IMR-90 (cell line): ENCODE measurements around the gene OPTC. TPM values are rescaled to one million over a fixed set of nuclear protein-coding genes. Genes with fewer than 3 reads are reported as not detected.

ENCODE experiments used
- ATAC-seq: fragments of 200-7000 bp; cut with Tn5 transposase; 2 replicates; pipeline ENCODE4 v1.9.1; 2020; ENCODE audit warnings: low read depth, mild to moderate bottlenecking, moderate library complexity
- BruUV-seq: library from RNA; stranded (reverse); fragments of 400-500 nt; replicated peaks from 2 replicates; lab custom pipeline; 2021; lab: Mats Ljungman, UMichigan
- CTCF ChIA-PET: fragments of 300-600 bp; formaldehyde crosslinking; extraction: SDS; loops from one replicate; lab custom pipeline; 2021; ENCODE audit warnings: antibody characterized with exemption; lab: Yijun Ruan, JAX
- POLR2A ChIA-PET: fragments of 300-600 bp; sonication (Branson Sonifier 250); formaldehyde crosslinking; loops from one replicate; lab custom pipeline; 2022; ENCODE audit warnings: antibody characterized with exemption; ENCODE audit not compliant: unreplicated experiment; lab: Charles Lee
- DNase-seq: peaks from one replicate; pipeline ENCODE4 v3.0.0; 2013
- H2AFZ ChIP-seq: replicated peaks from 2 replicates; pipeline ENCODE3; 2013; ENCODE audit warnings: low read length, mild to moderate bottlenecking; ENCODE audit not compliant: poor library complexity
- H2AK5ac ChIP-seq: 2 replicates; pipeline ENCODE4 v1.6.1; 2013; ENCODE audit warnings: low read depth, low read length, inconsistent platforms
- H2AK9ac ChIP-seq: replicated peaks from 2 replicates; pipeline ENCODE3; 2013; ENCODE audit warnings: mild to moderate bottlenecking, low read depth, low read length, moderate library complexity; ENCODE audit not compliant: poor library complexity
- H2BK120ac ChIP-seq: 2 replicates; pipeline ENCODE4 v1.6.1; 2013; ENCODE audit warnings: low read depth, low read length, inconsistent platforms
- H2BK15ac ChIP-seq: 3 replicates; pipeline ENCODE4 v1.6.1; 2013; ENCODE audit warnings: low read depth, low read length, inconsistent platforms
- H2BK20ac ChIP-seq: 2 replicates; pipeline ENCODE4 v1.6.1; 2013; ENCODE audit warnings: low read depth, mild to moderate bottlenecking, inconsistent platforms, low read length, moderate library complexity
- H2BK5ac ChIP-seq: 2 replicates; pipeline ENCODE4 v1.6.1; 2013; ENCODE audit warnings: mild to moderate bottlenecking, low read depth, low read length, inconsistent platforms; ENCODE audit not compliant: poor library complexity, severe bottlenecking
- H3K14ac ChIP-seq: replicated peaks from 2 replicates; pipeline ENCODE4 v1.6.1; 2013; ENCODE audit warnings: low read depth, low read length, inconsistent platforms
- H3K18ac ChIP-seq: 2 replicates; pipeline ENCODE4 v1.6.1; 2013; ENCODE audit warnings: low read depth, low read length, control low read depth
- H3K23ac ChIP-seq: 2 replicates; pipeline ENCODE4 v1.6.1; 2013; ENCODE audit warnings: low read depth, low read length, inconsistent platforms
- H3K27ac ChIP-seq: 2 replicates; pipeline ENCODE4 v1.5.1; 2013; ENCODE audit warnings: mild to moderate bottlenecking, control low read depth, low read length; ENCODE audit not compliant: insufficient read depth
- H3K27me3 ChIP-seq: 2 replicates; pipeline ENCODE4 v1.6.1; 2013; ENCODE audit warnings: low read length; ENCODE audit not compliant: control insufficient read depth, insufficient read depth
- H3K36me3 ChIP-seq: 2 replicates; pipeline ENCODE4 v1.6.1; 2013; ENCODE audit warnings: low read length, mixed read lengths; ENCODE audit not compliant: control insufficient read depth, insufficient read depth
- H3K4ac ChIP-seq: 2 replicates; pipeline ENCODE4 v1.6.1; 2013; ENCODE audit warnings: low read depth, low read length, inconsistent platforms
- H3K4me1 ChIP-seq: 2 replicates; pipeline ENCODE4 v1.6.1; 2013; ENCODE audit warnings: low read length, mixed read lengths; ENCODE audit not compliant: control insufficient read depth, insufficient read depth
- H3K4me2 ChIP-seq: 2 replicates; pipeline ENCODE4 v1.6.1; 2013; ENCODE audit warnings: low read depth, mild to moderate bottlenecking, control low read depth, low read length, moderate library complexity
- H3K4me3 ChIP-seq: 2 replicates; pipeline ENCODE4 v1.5.1; 2013; ENCODE audit warnings: low read depth, mild to moderate bottlenecking, control low read depth, low read length, moderate library complexity; ENCODE audit not compliant: insufficient read depth
- H3K56ac ChIP-seq: 2 replicates; pipeline ENCODE4 v1.6.1; 2013; ENCODE audit warnings: low read length, inconsistent platforms; ENCODE audit not compliant: insufficient read depth; ENCODE audit errors: extremely low read depth
- H3K79me1 ChIP-seq, 2 experiments: 2 replicates each; pipeline ENCODE4 v1.6.1; 2013; ENCODE audit warnings: low read length in 2 of 2, inconsistent platforms in 1 of 2, low read depth in 1 of 2
- H3K9ac ChIP-seq: 2 replicates; pipeline ENCODE4 v1.6.1; 2013; ENCODE audit warnings: low read depth, low read length, control low read depth
- H3K9me1 ChIP-seq: 2 replicates; pipeline ENCODE4 v1.6.1; 2013; ENCODE audit warnings: low read length, inconsistent platforms; ENCODE audit not compliant: insufficient read depth
- H3K9me3 ChIP-seq: 2 replicates; pipeline ENCODE4 v1.6.1; 2013; ENCODE audit warnings: low read length; ENCODE audit not compliant: control insufficient read depth, insufficient read depth
- H4K20me1 ChIP-seq: 2 replicates; pipeline ENCODE4 v1.6.1; 2013; ENCODE audit warnings: low read length, inconsistent platforms; ENCODE audit not compliant: insufficient read depth
- H4K5ac ChIP-seq: 2 replicates; pipeline ENCODE4 v1.6.1; 2013; ENCODE audit warnings: mild to moderate bottlenecking, low read depth, low read length, control low read depth
- H4K8ac ChIP-seq, 2 experiments: 2 replicates each; pipeline ENCODE4 v1.6.1; 2013; ENCODE audit warnings: low read depth in 2 of 2, low read length in 2 of 2, control low read depth in 1 of 2, inconsistent platforms in 1 of 2
- H4K91ac ChIP-seq: 2 replicates; pipeline ENCODE4 v1.6.1; 2013; ENCODE audit warnings: low read depth, low read length, inconsistent platforms; ENCODE audit not compliant: insufficient read depth
- CEBPB ChIP-seq: IDR thresholded peaks from 2 replicates; pipeline ENCODE4 v1.6.1; 2012; ENCODE audit warnings: low read depth, low read length, improper control_type of control experiment
- CHD1 ChIP-seq: IDR thresholded peaks from 2 replicates; pipeline ENCODE4 v1.6.1; 2012; ENCODE audit warnings: low read depth, low read length, improper control_type of control experiment
- FOS ChIP-seq: fragments of 150-350 bp; IDR thresholded peaks from 2 replicates; pipeline ENCODE4 v1.6.1; 2016; ENCODE audit warnings: low read depth, low read length
- MAFK ChIP-seq: IDR thresholded peaks from 2 replicates; pipeline ENCODE4 v1.6.1; 2012; ENCODE audit warnings: low read depth, low read length, improper control_type of control experiment
- MAZ ChIP-seq: IDR thresholded peaks from 2 replicates; pipeline ENCODE4 v1.6.1; 2012; ENCODE audit warnings: low read depth, mild to moderate bottlenecking, low read length, improper control_type of control experiment, moderate library complexity, borderline replicate concordance
- MXI1 ChIP-seq: IDR thresholded peaks from 2 replicates; pipeline ENCODE4 v1.6.1; 2012; ENCODE audit warnings: low read depth, mild to moderate bottlenecking, low read length, moderate library complexity, borderline replicate concordance
- NFE2L2 ChIP-seq: fragments of 150-350 bp; IDR thresholded peaks from 2 replicates; pipeline ENCODE4 v1.6.1; 2016; ENCODE audit warnings: low read depth, mild to moderate bottlenecking, low read length
- POLR2A ChIP-seq: IDR thresholded peaks from 2 replicates; pipeline ENCODE4 v1.6.1; 2012; ENCODE audit warnings: mild to moderate bottlenecking, low read depth, low read length
- RAD21 ChIP-seq: IDR thresholded peaks from 2 replicates; pipeline ENCODE4 v1.6.1; 2012; ENCODE audit warnings: low read length, improper control_type of control experiment
- RCOR1 ChIP-seq: IDR thresholded peaks from 2 replicates; pipeline ENCODE4 v1.6.1; 2012; ENCODE audit warnings: mild to moderate bottlenecking, low read length, improper control_type of control experiment; ENCODE audit not compliant: insufficient replicate concordance
- RFX5 ChIP-seq: IDR thresholded peaks from 2 replicates; pipeline ENCODE4 v1.8.0; 2012; ENCODE audit warnings: low read depth, mild to moderate bottlenecking, low read length, moderate library complexity
- SMC3 ChIP-seq: fragments of 150-350 bp; IDR thresholded peaks from 2 replicates; pipeline ENCODE4 v1.6.1; 2016; ENCODE audit warnings: low read depth, mild to moderate bottlenecking, antibody characterized with exemption, low read length, moderate library complexity
- WGBS, 2 experiments: methylation state at CpG; one replicate each; pipeline versions ENCODE4 v1.1.5 to v1.1.7; 2013; ENCODE audit warnings: missing lambda C conversion rate in 2 of 2; ENCODE audit not compliant: insufficient read length in 1 of 2; ENCODE audit errors: extremely low coverage in 2 of 2; 5-methylcytosine and 5-hydroxymethylcytosine counted together
- dilution Hi-C: fragments of 300-500 bp; cut with HindIII; formaldehyde crosslinking; loops from one replicate; pipeline ENCODE4 v1.14.3; 2018; ENCODE audit warnings: low sequenced_read_pairs; ENCODE audit not compliant: unreplicated experiment
- in situ Hi-C: fragments of 300-500 bp; cut with MboI; formaldehyde crosslinking; loops from 3 replicates; pipeline ENCODE4 v1.14.3; 2019; ENCODE audit warnings: low sequenced_read_pairs, inconsistent platforms, mixed read lengths
- intact Hi-C: fragments of 100-400 bp; cut with micrococcal nuclease; formaldehyde crosslinking; loops from 2 replicates; pipeline ENCODE4 v1.10.0; 2022
- polyA plus RNA-seq, 3 experiments: library from polyadenylated mRNA; depleted of rRNA; stranded (reverse); fragments of >200 nt; gene quantifications; 2 replicates each; pipeline ENCODE4 v1.2.3, GENCODE V29; 2012; ENCODE audit warnings: low replicate concordance in 1 of 3
- total RNA-seq: library from RNA; depleted of rRNA; stranded (reverse); fragments of >200 nt; gene quantifications from 2 replicates; pipeline ENCODE4 v1.2.3, GENCODE V29; 2012
- TF ChIP-seq, protein P1 (sequence below): fragments of 150-350 bp; IDR thresholded peaks from 2 replicates; pipeline ENCODE4 v1.6.1; 2016; ENCODE audit warnings: low read depth, mild to moderate bottlenecking, low read length, moderate library complexity, borderline replicate concordance
- TF ChIP-seq, protein P2 (sequence below): fragments of 150-350 bp; IDR thresholded peaks from 2 replicates; pipeline ENCODE4 v1.6.1; 2017; ENCODE audit warnings: mild to moderate bottlenecking, antibody characterized with exemption, low read length, low read depth
- TF ChIP-seq, protein P3 (sequence below): conservative IDR thresholded peaks from 2 replicates; pipeline ENCODE4 v1.5.1; 2012; ENCODE audit warnings: mild to moderate bottlenecking, low read depth, low read length, improper control_type of control experiment

Gene OPTC
- total and polyA plus RNA-seq, 2 of the 4 experiments (the other 2 are of a cell fraction): not detected

DNA sequence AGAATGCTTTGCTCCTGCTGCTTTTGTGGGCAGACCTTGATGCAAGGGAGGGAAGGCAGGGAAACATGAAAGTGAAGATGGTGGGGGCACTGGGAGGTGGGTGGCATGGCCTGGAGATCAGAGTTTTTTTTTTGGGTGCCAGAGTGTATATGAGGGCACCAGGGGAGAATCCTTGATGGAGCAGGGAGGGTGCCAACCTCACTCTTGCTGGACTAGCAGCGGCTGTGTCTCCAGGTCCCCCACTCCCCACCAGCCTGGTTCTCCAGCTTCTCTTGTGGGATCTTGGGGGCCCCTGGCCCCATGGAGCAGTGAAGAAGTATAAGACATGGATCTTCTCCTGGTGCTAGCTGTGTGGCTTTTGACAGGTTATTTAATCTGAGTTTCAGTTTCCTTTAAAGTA, 31.8 kb upstream of the OPTC start:
- Histone ChIP-seq H2BK20ac (no peak overlapping the region), H4K20me1 (no peaks in the 10 kb centered on the region), H4K91ac (no peak overlapping the region), H2BK5ac (no peak overlapping the region), H3K4ac (peak overlapping the region; percentile 27; the same call in 1 of the 2 replicates), H4K8ac (no peak overlapping the region), H3K56ac (no peak overlapping the region), H3K23ac (no peak overlapping the region), H4K5ac (no peak overlapping the region), H2BK120ac (no peak overlapping the region), H3K4me1 (peaks cover 19% of the 10 kb centered on the region), H2AFZ (no peak overlapping the region), H2AK5ac (no peak overlapping the region), H3K14ac (no peak overlapping the region), H3K9me1 (peaks cover 6% of the 10 kb centered on the region), H3K4me3 (no peak overlapping the region), H3K36me3 (no peaks in the 10 kb centered on the region), H3K18ac (no peak overlapping the region), H3K9ac (no peak overlapping the region), H3K27ac (no peak overlapping the region), H3K27me3 (peaks cover 4% of the 10 kb centered on the region), H2AK9ac (no peak overlapping the region), H3K79me1 (no peaks in the 10 kb centered on the region), H3K9me3 (no peaks in the 10 kb centered on the region), H3K4me2 (no peak overlapping the region), H2BK15ac (no peak overlapping the region)
- CTCF ChIA-PET: no interaction called here
- ATAC-seq (no peak), DNase-seq (no peak)
- whole genome bisulfite sequencing, 2 experiments: no CpG with 5 or more reads among the region's 1 CpG
- intact Hi-C loops: no loop called here
- dilution Hi-C loops: no loop called here
- no TSS peak for BruUV-seq
- TF ChIP-seq, protein P1, sequence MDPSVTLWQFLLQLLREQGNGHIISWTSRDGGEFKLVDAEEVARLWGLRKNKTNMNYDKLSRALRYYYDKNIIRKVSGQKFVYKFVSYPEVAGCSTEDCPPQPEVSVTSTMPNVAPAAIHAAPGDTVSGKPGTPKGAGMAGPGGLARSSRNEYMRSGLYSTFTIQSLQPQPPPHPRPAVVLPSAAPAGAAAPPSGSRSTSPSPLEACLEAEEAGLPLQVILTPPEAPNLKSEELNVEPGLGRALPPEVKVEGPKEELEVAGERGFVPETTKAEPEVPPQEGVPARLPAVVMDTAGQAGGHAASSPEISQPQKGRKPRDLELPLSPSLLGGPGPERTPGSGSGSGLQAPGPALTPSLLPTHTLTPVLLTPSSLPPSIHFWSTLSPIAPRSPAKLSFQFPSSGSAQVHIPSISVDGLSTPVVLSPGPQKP: no peak
- TF ChIP-seq MAFK: no peak
- no peak for TF ChIP-seq RFX5
- TF ChIP-seq, protein P2, sequence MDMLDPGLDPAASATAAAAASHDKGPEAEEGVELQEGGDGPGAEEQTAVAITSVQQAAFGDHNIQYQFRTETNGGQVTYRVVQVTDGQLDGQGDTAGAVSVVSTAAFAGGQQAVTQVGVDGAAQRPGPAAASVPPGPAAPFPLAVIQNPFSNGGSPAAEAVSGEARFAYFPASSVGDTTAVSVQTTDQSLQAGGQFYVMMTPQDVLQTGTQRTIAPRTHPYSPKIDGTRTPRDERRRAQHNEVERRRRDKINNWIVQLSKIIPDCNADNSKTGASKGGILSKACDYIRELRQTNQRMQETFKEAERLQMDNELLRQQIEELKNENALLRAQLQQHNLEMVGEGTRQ: no peak
- no peak for TF ChIP-seq MAZ
- no peak for TF ChIP-seq RCOR1
- no peak for TF ChIP-seq SMC3
- TF ChIP-seq FOS: no peak
- TF ChIP-seq CEBPB: no peak
- TF ChIP-seq RAD21: no peak
- no peak for TF ChIP-seq POLR2A
- TF ChIP-seq CHD1: no peak
- TF ChIP-seq, protein P3, sequence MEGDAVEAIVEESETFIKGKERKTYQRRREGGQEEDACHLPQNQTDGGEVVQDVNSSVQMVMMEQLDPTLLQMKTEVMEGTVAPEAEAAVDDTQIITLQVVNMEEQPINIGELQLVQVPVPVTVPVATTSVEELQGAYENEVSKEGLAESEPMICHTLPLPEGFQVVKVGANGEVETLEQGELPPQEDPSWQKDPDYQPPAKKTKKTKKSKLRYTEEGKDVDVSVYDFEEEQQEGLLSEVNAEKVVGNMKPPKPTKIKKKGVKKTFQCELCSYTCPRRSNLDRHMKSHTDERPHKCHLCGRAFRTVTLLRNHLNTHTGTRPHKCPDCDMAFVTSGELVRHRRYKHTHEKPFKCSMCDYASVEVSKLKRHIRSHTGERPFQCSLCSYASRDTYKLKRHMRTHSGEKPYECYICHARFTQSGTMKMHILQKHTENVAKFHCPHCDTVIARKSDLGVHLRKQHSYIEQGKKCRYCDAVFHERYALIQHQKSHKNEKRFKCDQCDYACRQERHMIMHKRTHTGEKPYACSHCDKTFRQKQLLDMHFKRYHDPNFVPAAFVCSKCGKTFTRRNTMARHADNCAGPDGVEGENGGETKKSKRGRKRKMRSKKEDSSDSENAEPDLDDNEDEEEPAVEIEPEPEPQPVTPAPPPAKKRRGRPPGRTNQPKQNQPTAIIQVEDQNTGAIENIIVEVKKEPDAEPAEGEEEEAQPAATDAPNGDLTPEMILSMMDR: no peak
- no peak for TF ChIP-seq MXI1
- no peak for TF ChIP-seq NFE2L2
- POLR2A ChIA-PET: no interaction called here
- in situ Hi-C loops: no loop called here
